Activated effector memory CD4-positive, alpha-beta T cell treated with Interleukin-2 at 50 U/mL for 16 hours (primary cell): ENCODE results near the gene CCL15.

Experiments
- DNase-seq: peaks from one replicate; pipeline ENCODE4 v3.0.0-alpha.2; 2020

The CCL15 gene

GRCh38 chr17:35988164-35988563 lies 13.2 kb downstream of the CCL15 start:
- DNase-seq: no peak

GRCh38 chr17:35986643-35987042 lies 14.7 kb downstream of the CCL15 start, which contains the start of gene CCL14:
CCL14 (minus strand) TSS chr17:35986729; CDS start chr17:35986649, 80 bp downstream.
- DNase-seq: no peak

- no peak for DNase-seq
These were observed 17.2 kb downstream of the CCL15 start for GRCh38 chr17:35984140-35984539.

- no peak for DNase-seq
These were observed 18.8 kb downstream of the CCL15 start for GRCh38 chr17:35982409-35983191.

GRCh38 chr17:35981908-35982330 lies 19.4 kb downstream of the CCL15 start:
- DNase-seq: no peak

GRCh38 chr17:35981246-35981645 lies 20.1 kb downstream of the CCL15 start, which contains the start of gene CCL16:
CCL16 (minus strand) TSS chr17:35981497; CDS start chr17:35981420, 77 bp downstream.
- DNase-seq: no peak

- no peak for DNase-seq
These were observed 23.0 kb downstream of the CCL15 start for GRCh38 chr17:35978346-35978745.

GRCh38 chr17:35977509-35977908 lies 23.8 kb downstream of the CCL15 start:
- DNase-seq: no peak

GRCh38 chr17:35973333-35974260 lies 27.8 kb downstream of the CCL15 start:
- DNase-seq: no peak

GRCh38 chr17:35972945-35973332 lies 28.4 kb downstream of the CCL15 start:
- DNase-seq: no peak

- no peak for DNase-seq
These were observed 28.8 kb downstream of the CCL15 start for GRCh38 chr17:35972535-35972934.

- no peak for DNase-seq
These were observed 29.3 kb downstream of the CCL15 start for GRCh38 chr17:35972066-35972465.

GRCh38 chr17:35969558-35970380 lies 31.6 kb downstream of the CCL15 start:
- peak; percentile 38 for DNase-seq

- DNase-seq: no peak
These were observed 32.8 kb downstream of the CCL15 start for GRCh38 chr17:35968520-35969054.

GRCh38 chr17:35965272-35965671 lies 36.1 kb downstream of the CCL15 start:
- DNase-seq: no peak

GRCh38 chr17:35963663-35964062 lies 37.7 kb downstream of the CCL15 start:
- no peak for DNase-seq

- DNase-seq: no peak
These were observed 47.6 kb downstream of the CCL15 start for GRCh38 chr17:35953720-35954119.

GRCh38 chr17:35949401-35949800 lies 52.0 kb downstream of the CCL15 start:
- DNase-seq: no peak

- DNase-seq: no peak
These were observed 53.3 kb downstream of the CCL15 start for GRCh38 chr17:35948092-35948491.
